GM23338 (cell line): ENCODE results near the gene TAF3. TPM values are rescaled to one million over a fixed set of nuclear protein-coding genes. Genes with fewer than 3 reads are reported as not detected.
A peak's percentile ranks its signal among the peaks of the same experiment; 100 is the strongest.

Experiments
- ATAC-seq: fragments of 200-7000 bp; cut with Tn5 transposase; 3 replicates; pipeline ENCODE4 v1.9.1; 2020
- DNase-seq: peaks from one replicate; pipeline ENCODE4 v3.0.0-alpha.2; 2015; ENCODE audit warnings: low spot score
- H2AFZ ChIP-seq: fragments of 200-600 bp; sonication (generic); 2 replicates; pipeline ENCODE4 v1.8.0; 2016; ENCODE audit warnings: antibody characterized with exemption, mild to moderate bottlenecking, moderate library complexity
- H3F3A ChIP-seq: fragments of 200-600 bp; sonication (generic); replicated peaks from 2 replicates; pipeline ENCODE4 v1.8.0; 2017; ENCODE audit warnings: antibody characterized with exemption, mixed run types, low read depth
- H3K27ac ChIP-seq: fragments of 200-600 bp; sonication (generic); 2 replicates; pipeline ENCODE4 v1.6.1; 2016; ENCODE audit warnings: low read depth
- H3K27me3 ChIP-seq: fragments of 200-600 bp; sonication (generic); 2 replicates; pipeline ENCODE4 v1.8.0; 2016; ENCODE audit warnings: mild to moderate bottlenecking, mixed run types, moderate library complexity; ENCODE audit not compliant: insufficient read depth
- H3K36me3 ChIP-seq: fragments of 200-600 bp; sonication (generic); 2 replicates; pipeline ENCODE4 v1.8.0; 2016; ENCODE audit warnings: mild to moderate bottlenecking; ENCODE audit not compliant: insufficient read depth
- H3K4me1 ChIP-seq: fragments of 200-600 bp; sonication (generic); 2 replicates; pipeline ENCODE4 v1.8.0; 2016; ENCODE audit warnings: mild to moderate bottlenecking, moderate library complexity; ENCODE audit not compliant: insufficient read depth
- H3K4me2 ChIP-seq: fragments of 200-600 bp; sonication (generic); 2 replicates; pipeline ENCODE4 v1.7.1; 2017; ENCODE audit warnings: mixed run types
- H3K4me3 ChIP-seq: fragments of 200-600 bp; sonication (generic); 2 replicates; pipeline ENCODE4 v1.6.1; 2016; ENCODE audit warnings: mixed run types
- H3K79me2 ChIP-seq: fragments of 200-600 bp; sonication (generic); replicated peaks from 2 replicates; pipeline ENCODE4 v1.8.0; 2017; ENCODE audit warnings: mild to moderate bottlenecking; ENCODE audit not compliant: insufficient read depth
- H3K9me2 ChIP-seq: fragments of 200-600 bp; sonication (generic); 2 replicates; pipeline ENCODE4 v1.8.0; 2017; ENCODE audit not compliant: insufficient read depth
- H4K20me1 ChIP-seq: fragments of 200-600 bp; sonication (generic); replicated peaks from 2 replicates; pipeline ENCODE4 v1.8.0; 2017; ENCODE audit warnings: mild to moderate bottlenecking; ENCODE audit not compliant: insufficient read depth
- H3K27ac Mint-ChIP-seq: 2 replicates; pipeline ENCODE4 v1.8.0; 2020; ENCODE audit warnings: inconsistent platforms, mild to moderate bottlenecking, moderate library complexity, mixed read lengths
- H3K27me3 Mint-ChIP-seq: 3 replicates; pipeline ENCODE4 v1.8.0; 2022; ENCODE audit warnings: low read depth, mild to moderate bottlenecking, moderate library complexity, mixed read lengths, inconsistent platforms; ENCODE audit not compliant: insufficient read depth, poor library complexity
- H3K36me3 Mint-ChIP-seq: 3 replicates; pipeline ENCODE4 v1.8.0; 2021; ENCODE audit warnings: low read depth, mild to moderate bottlenecking, inconsistent platforms, moderate library complexity, mixed read lengths
- H3K4me1 Mint-ChIP-seq: 3 replicates; pipeline ENCODE4 v1.8.0; 2020; ENCODE audit warnings: mild to moderate bottlenecking, inconsistent platforms, mixed read lengths
- H3K4me3 Mint-ChIP-seq: 3 replicates; pipeline ENCODE4 v1.8.0; 2021; ENCODE audit warnings: moderate library complexity, mild to moderate bottlenecking, inconsistent platforms, mixed read lengths
- H3K9me3 Mint-ChIP-seq: 3 replicates; pipeline ENCODE4 v1.8.0; 2020; ENCODE audit warnings: moderate library complexity, mild to moderate bottlenecking, inconsistent platforms, mixed read lengths
- CREB1 ChIP-seq: fragments of 250-450 bp; sonication (Bioruptor Pico); IDR thresholded peaks from 2 replicates; pipeline ENCODE4 v1.5.0; 2020; ENCODE audit warnings: low read depth, mild to moderate bottlenecking, moderate library complexity
- EZH2 ChIP-seq: fragments of 200-600 bp; sonication (generic); IDR thresholded peaks from one replicate; pipeline ENCODE4 v1.8.0; 2017; ENCODE audit warnings: antibody characterized with exemption, mild to moderate bottlenecking, low read depth; ENCODE audit not compliant: unreplicated experiment
- EZH2phosphoT487 ChIP-seq: fragments of 200-600 bp; sonication (generic); IDR thresholded peaks from one replicate; pipeline ENCODE4 v1.8.1; 2018; ENCODE audit warnings: antibody characterized with exemption; ENCODE audit not compliant: unreplicated experiment
- JUNB ChIP-seq: IDR thresholded peaks from one replicate; pipeline ENCODE4 v1.6.1; 2016; ENCODE audit warnings: antibody characterized with exemption; ENCODE audit not compliant: unreplicated experiment
- POLR2AphosphoS5 ChIP-seq: IDR thresholded peaks from 2 replicates; pipeline ENCODE4 v1.6.1; 2016; ENCODE audit warnings: antibody characterized with exemption, low read depth
- REST ChIP-seq: IDR thresholded peaks from one replicate; pipeline ENCODE4 v1.6.1; 2018; ENCODE audit warnings: antibody characterized with exemption; ENCODE audit not compliant: unreplicated experiment
- ZNF331 ChIP-seq: fragments of 250-450 bp; sonication (Bioruptor Pico); IDR thresholded peaks from 2 replicates; pipeline ENCODE4 v1.5.0; 2020; ENCODE audit warnings: low read depth, mild to moderate bottlenecking, moderate library complexity
- polyA plus RNA-seq: library from polyadenylated mRNA; unstranded; fragments of >200 nt; fragmentation: Nextera tagmentation; extraction: Ambion mirVana; gene quantifications from 2 replicates; pipeline ENCODE4 v1.2.1, GENCODE V29; 2016
- total RNA-seq: library from RNA; depleted of rRNA; stranded (reverse); fragments of >200 nt; shearing (Covaris generic); gene quantifications from 2 replicates; pipeline ENCODE4 v1.2.3, GENCODE V29; 2014

Gene TAF3
- total and polyA plus RNA-seq, 2 experiments from 2014 or later = 6.4 to 15.2 TPM

GRCh38 chr10:8034466-8035005 is 216.2 kb downstream of the TAF3 start:
- Histone ChIP-seq H4K20me1 (peaks cover 21% of the 10 kb centered on the region), H3K4me2 (peak overlapping the region; percentile 85), H3F3A (peaks cover 5% of the 10 kb centered on the region), H3K27me3 (peaks cover 93% of the 10 kb centered on the region), H3K79me2 (no peaks in the 10 kb centered on the region), H3K4me1 (peaks cover 39% of the 10 kb centered on the region), H2AFZ (peak overlapping the region; percentile 72; the same call in 1 of the 2 replicates), H3K9me2 (no peaks in the 10 kb centered on the region), H3K27ac (no peak overlapping the region), H3K4me3 (peak overlapping the region; percentile 60), H3K36me3 (no peaks in the 10 kb centered on the region)
- Mint-ChIP-seq H3K9me3 (no peaks in the 10 kb centered on the region; the same call in 2 of the 3 replicates), H3K4me3 (peak overlapping the region; percentile 61), H3K27me3 (peaks cover 80% of the 10 kb centered on the region), H3K4me1 (peaks cover 30% of the 10 kb centered on the region), H3K36me3 (no peaks in the 10 kb centered on the region), H3K27ac (no peak overlapping the region)
- peak; percentile 60 for DNase-seq
- peak; percentile 25 for TF ChIP-seq JUNB
- TF ChIP-seq CREB1 (CRISPR knock-in tag) = no peak
- ATAC-seq = peak; percentile 21

- no peak overlapping the region for H3K27ac Mint-ChIP-seq
- peaks cover 45% of the 10 kb centered on the region for H3K4me1 ChIP-seq
- peak overlapping the region; percentile 61 for H3K4me3 Mint-ChIP-seq
- no peak; the same call in 2 of the 3 replicates for ATAC-seq
- no peaks in the 10 kb centered on the region for H3K9me2 ChIP-seq
- peaks cover 8% of the 10 kb centered on the region for H3F3A ChIP-seq
- no peak overlapping the region for H2AFZ ChIP-seq
- H3K4me2 ChIP-seq = peak overlapping the region; percentile 85
- H3K27ac ChIP-seq = no peak overlapping the region
- H3K4me1 Mint-ChIP-seq = peaks cover 35% of the 10 kb centered on the region
- DNase-seq = peak; percentile 16
- peak overlapping the region; percentile 60 for H3K4me3 ChIP-seq
- peaks cover 21% of the 10 kb centered on the region for H4K20me1 ChIP-seq
- peaks cover 99% of the 10 kb centered on the region for H3K27me3 ChIP-seq
- H3K36me3 Mint-ChIP-seq = no peaks in the 10 kb centered on the region
- no peaks in the 10 kb centered on the region for H3K36me3 ChIP-seq
- H3K79me2 ChIP-seq = no peaks in the 10 kb centered on the region
- TF ChIP-seq EZH2phosphoT487 = peak; percentile 49
- no peak for TF ChIP-seq POLR2AphosphoS5
- peak; percentile 89 for TF ChIP-seq EZH2
- peaks cover 86% of the 10 kb centered on the region for H3K27me3 Mint-ChIP-seq
- no peaks in the 10 kb centered on the region; the same call in 2 of the 3 replicates for H3K9me3 Mint-ChIP-seq
Measured at GRCh38 chr10:8035006-8035640, 216.8 kb downstream of the TAF3 start.

DNA sequence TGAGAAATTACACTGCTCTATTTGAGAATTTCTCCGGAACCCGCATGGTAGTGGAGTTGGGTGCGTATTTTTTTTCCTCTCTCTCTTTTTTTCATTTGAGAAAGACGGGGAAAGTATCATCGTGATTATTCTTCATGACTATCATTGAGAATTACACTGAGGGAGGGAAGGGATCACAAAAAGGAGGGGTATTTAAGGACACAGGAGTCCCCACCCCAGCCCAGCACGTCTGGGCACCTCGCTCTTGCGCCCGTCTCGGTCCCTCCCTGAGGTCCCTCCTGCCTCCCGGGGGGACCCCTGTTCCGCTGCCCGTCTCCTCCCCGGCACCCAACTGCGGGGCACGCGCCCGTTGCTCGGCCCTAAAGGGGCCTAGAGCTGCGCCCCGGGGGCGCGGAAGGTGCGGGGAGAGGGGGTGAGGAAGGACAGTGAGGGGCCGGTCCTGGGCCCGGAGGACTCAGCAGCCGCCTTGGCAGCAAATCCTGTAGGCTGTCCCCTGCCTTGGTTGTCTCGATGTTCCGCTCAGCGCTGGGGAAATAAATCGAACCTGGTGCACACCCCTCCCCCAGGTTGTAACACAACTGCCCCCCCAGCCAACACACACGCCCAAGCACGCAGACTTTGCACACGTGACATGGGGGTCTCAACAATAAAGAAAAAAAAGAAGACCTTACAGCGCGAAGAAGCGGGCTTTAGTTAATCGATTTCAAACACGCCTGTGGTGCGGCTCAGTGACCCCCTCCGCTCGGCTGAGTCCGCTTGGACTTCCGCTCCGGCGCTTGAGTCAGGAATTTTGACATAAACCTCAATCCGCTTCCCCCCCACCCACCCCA is 217.6 kb downstream of the TAF3 start:
- Histone ChIP-seq H3F3A (peaks cover 8% of the 10 kb centered on the region), H3K4me3 (peak overlapping the region; percentile 60), H4K20me1 (peaks cover 24% of the 10 kb centered on the region), H3K36me3 (no peaks in the 10 kb centered on the region), H3K9me2 (no peaks in the 10 kb centered on the region), H3K4me1 (peaks cover 50% of the 10 kb centered on the region), H3K4me2 (peak overlapping the region; percentile 85), H3K79me2 (no peaks in the 10 kb centered on the region), H3K27ac (no peak overlapping the region), H2AFZ (no peak overlapping the region), H3K27me3 (peaks cover 100% of the 10 kb centered on the region)
- Mint-ChIP-seq H3K27me3 (peaks cover 93% of the 10 kb centered on the region), H3K4me3 (peak overlapping the region; percentile 61), H3K36me3 (no peaks in the 10 kb centered on the region), H3K9me3 (no peaks in the 10 kb centered on the region; the same call in 2 of the 3 replicates), H3K4me1 (peaks cover 35% of the 10 kb centered on the region), H3K27ac (no peak overlapping the region)
- peak; percentile 69 for DNase-seq
- peak; percentile 7 for ATAC-seq
- TF ChIP-seq ZNF331 (CRISPR knock-in tag) = no peak
- TF ChIP-seq JUNB = no peak
- no peak for TF ChIP-seq REST
- peak; percentile 79 for TF ChIP-seq EZH2
